GM10248 (cell line): ENCODE data around the gene TMOD3.

ENCODE experiments used
- CTCF ChIA-PET: fragments of 300-600 bp; sonication (Branson Sonifier 250); formaldehyde crosslinking; extraction: SDS; loops from one replicate; lab custom pipeline; 2021; ENCODE audit warnings: antibody characterized with exemption; lab: Yijun Ruan, JAX
- POLR2A ChIA-PET: fragments of 350-650 bp; sonication (Branson Sonifier 250); formaldehyde crosslinking; extraction: SDS; loops from one replicate; lab custom pipeline; 2020; ENCODE audit warnings: antibody characterized with exemption; lab: Yijun Ruan, JAX
- DNase-seq: peaks from one replicate; pipeline ENCODE4 v3.0.0; 2012; ENCODE audit errors: extremely low spot score
- CTCF ChIP-seq: IDR thresholded peaks from 2 replicates; pipeline ENCODE4 v1.5.1; 2012; ENCODE audit warnings: mild to moderate bottlenecking, low read depth; ENCODE audit errors: extremely low read depth, missing control alignments, control extremely low read depth

TMOD3 gene

GRCh38 chr15:51793521-51794305 lies 35.7 kb upstream of the TMOD3 start:
- no peak for TF ChIP-seq CTCF
- POLR2A ChIA-PET = no interaction called here
- no peak for DNase-seq
- CTCF ChIA-PET = no interaction called here

GRCh38 chr15:51796847-51797401 lies 32.5 kb upstream of the TMOD3 start:
- no peak for DNase-seq
- ChIA-PET POLR2A (no interaction called here), CTCF (no interaction called here)
- no peak for TF ChIP-seq CTCF

GRCh38 chr15:51798281-51798680 lies 31.2 kb upstream of the TMOD3 start:
- POLR2A ChIA-PET = no interaction called here
- CTCF ChIA-PET = no interaction called here
- no peak for DNase-seq
- TF ChIP-seq CTCF = no peak

GRCh38 chr15:51799282-51800252 lies 29.9 kb upstream of the TMOD3 start:
- POLR2A ChIA-PET = no interaction called here
- no peak for TF ChIP-seq CTCF
- CTCF ChIA-PET = interaction anchor here (0.9 kb wide), 1 partner anchor 23 kb away, joined by 4 read pairs; no protein-coding TSS in a partner anchor
- no peak for DNase-seq

- TF ChIP-seq CTCF = peak; percentile 48
- peak; percentile 24 for DNase-seq
- POLR2A ChIA-PET = no interaction called here
- CTCF ChIA-PET = interaction anchor here (0.9 to 2.3 kb wide), 3 partner anchors 11 to 24 kb away, joined by 3 to 7 read pairs (median 6); no protein-coding TSS in a partner anchor
These were observed 28.0 kb upstream of the TMOD3 start for GRCh38 chr15:51801391-51801835.

GRCh38 chr15:51802593-51802992 lies 26.9 kb upstream of the TMOD3 start:
- ChIA-PET POLR2A (no interaction called here), CTCF (interaction anchor here (0.8 to 2.3 kb wide), 4 partner anchors 10 to 87 kb away, joined by 3 to 7 read pairs (median 4); no protein-coding TSS in a partner anchor)
- no peak for DNase-seq
- TF ChIP-seq CTCF = no peak
